HG03066 (cell line): Measurements from ENCODE around the gene FSTL4.

Experiments used
- ATAC-seq: cut with Tn5 transposase; IDR thresholded peaks from one replicate; pipeline ENCODE4 v1.9.1; 2021; ENCODE audit warnings: low read depth; ENCODE audit not compliant: unreplicated experiment

Gene FSTL4

GRCh38 chr5:133520991-133521706 is 91.2 kb downstream of the FSTL4 start:
- ATAC-seq, result no peak

GRCh38 chr5:133520062-133520461 is 92.3 kb downstream of the FSTL4 start:
- no peak for ATAC-seq

- no peak for ATAC-seq
Observed at GRCh38 chr5:133519191-133519590, 93.2 kb downstream of the FSTL4 start.

GRCh38 chr5:133514456-133514855 is 97.9 kb downstream of the FSTL4 start:
- no peak for ATAC-seq

GRCh38 chr5:133512896-133513295 is 99.4 kb downstream of the FSTL4 start:
- ATAC-seq, result no peak

DNA sequence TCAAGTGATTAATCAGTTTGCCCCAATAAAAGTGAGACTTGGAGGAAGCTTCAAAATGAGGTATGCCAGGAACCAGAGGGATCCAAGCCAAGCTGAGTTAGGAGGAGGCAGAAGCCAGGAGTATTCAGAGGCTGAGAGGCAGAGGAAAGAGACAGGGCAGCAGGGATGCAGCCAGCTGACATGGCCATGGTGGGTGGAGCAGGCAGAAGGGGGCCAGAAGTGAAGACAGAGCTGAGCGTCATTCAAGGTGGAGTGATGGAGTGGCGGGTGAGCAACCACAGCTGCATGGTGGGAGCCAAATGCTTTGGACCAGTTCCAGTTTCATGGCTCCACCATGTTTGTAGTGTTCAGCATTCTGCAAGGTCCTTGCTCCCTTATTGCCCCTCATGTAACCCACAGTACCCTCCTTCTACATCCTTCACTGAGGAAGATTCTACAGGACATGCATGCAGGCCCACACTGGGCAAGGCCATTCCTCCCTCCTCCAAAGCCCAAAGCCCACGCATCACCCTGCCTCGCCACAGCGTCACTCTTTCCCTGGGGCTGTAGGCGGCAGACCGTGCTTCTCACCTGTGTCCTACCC is 100.6 kb downstream of the FSTL4 start:
- ATAC-seq, result no peak

- no peak for ATAC-seq
Observed at GRCh38 chr5:133510634-133511262, 101.6 kb downstream of the FSTL4 start.

- no peak for ATAC-seq
Observed at GRCh38 chr5:133509742-133510079, 102.6 kb downstream of the FSTL4 start.

- ATAC-seq, result no peak
Observed at GRCh38 chr5:133508845-133509741, 103.2 kb downstream of the FSTL4 start.

DNA sequence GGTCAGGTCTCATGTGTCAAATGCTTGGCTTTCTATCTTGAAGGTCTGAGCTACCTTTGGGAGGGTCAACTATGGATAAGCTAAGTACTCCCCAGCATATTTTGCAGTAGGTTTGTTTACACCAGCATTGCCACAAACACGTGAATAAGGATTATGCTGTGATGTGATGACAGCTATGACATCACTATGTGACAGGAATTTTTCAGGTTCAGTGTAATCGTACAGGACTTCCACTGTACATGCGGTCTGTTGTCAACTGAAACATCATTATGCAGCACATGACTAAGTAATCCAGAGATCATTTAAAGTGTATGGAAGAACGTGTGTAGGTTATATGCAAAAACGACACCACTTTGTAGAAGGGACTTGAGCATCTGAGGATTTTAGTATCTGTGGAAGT is 104.0 kb downstream of the FSTL4 start:
- no peak for ATAC-seq

GRCh38 chr5:133506181-133506580 is 106.2 kb downstream of the FSTL4 start:
- no peak for ATAC-seq

- ATAC-seq, result no peak
Observed at GRCh38 chr5:133503511-133503910, 108.8 kb downstream of the FSTL4 start.

- ATAC-seq, result no peak
Observed at GRCh38 chr5:133499895-133500294, 112.4 kb downstream of the FSTL4 start.

- ATAC-seq, result no peak
Observed at GRCh38 chr5:133497608-133498348, 114.6 kb downstream of the FSTL4 start.

- ATAC-seq, result no peak
Observed at GRCh38 chr5:133496631-133497030, 115.7 kb downstream of the FSTL4 start.

- no peak for ATAC-seq
Observed at GRCh38 chr5:133494923-133495246, 117.5 kb downstream of the FSTL4 start.

DNA sequence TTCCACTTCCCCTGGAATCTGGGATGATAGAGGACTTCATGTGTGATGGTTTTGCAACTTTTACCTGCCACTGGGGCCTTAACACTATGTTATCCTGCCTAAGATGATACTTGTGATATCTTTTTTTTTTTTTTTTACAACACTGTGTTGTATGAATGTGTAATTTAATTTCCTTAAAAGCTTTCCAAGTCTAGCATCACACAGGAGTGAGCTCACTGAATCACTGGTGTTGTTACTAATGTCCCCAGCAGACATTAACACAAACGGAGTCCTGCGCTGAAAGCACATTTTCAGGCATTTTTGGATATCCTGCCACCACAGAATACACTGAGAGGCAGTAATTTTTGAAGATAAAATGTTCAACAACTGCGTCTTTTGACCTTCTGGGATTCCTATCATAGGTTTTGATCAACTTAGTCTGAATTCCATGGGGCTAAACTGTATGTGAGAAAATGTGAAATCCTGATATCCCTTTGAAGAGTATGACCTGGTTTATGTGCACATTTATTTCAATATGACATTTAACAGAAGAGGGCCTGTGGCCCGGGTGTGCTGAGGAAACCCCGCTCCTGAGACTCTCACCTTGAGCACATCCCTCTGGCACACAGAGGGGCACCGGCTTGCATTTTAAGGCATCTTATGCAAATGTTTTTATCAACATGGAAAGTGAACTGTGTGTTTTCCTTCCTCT is 118.0 kb downstream of the FSTL4 start:
- ATAC-seq, result no peak

- no peak for ATAC-seq
Observed at GRCh38 chr5:133489632-133490031, 122.7 kb downstream of the FSTL4 start.

DNA sequence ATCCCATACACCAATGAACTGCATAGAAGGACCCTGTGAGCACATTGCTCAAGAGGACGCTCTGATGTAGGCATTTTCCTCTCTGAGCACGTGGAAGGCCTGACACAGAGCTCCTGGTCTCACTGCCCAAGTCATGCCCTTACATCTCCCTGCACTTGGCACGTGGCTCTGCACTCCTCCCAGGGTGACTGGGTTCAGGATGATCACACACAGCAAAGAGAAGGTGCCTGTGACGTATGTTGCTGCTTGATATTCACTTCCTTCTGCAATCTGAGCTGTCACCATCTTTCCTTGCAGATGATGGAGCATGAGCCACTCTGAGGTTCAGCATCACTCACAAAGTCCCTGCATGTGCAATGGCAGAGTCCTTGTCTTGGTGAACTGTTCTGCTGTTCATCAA is 125.2 kb downstream of the FSTL4 start:
- ATAC-seq, result no peak

DNA sequence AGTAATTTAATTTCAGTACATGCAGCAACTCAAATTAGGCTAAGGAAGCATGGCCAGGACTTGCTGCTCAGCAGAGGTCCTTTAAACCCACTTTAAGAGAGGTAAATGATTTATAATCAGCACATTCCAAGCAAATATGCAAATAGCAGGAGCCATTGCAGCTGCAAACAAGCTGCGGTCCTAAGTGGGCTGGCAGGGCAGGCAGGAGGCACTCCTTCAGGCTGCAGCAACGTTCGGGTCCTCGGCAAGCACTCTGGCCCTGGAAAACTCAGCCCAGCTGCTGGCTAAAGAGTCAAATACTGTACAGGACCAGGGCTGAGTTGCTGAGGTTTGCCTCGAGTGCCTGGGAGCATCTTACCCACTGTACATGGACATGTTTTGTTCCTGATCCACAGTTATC is 126.9 kb downstream of the FSTL4 start:
- ATAC-seq, result no peak
